Choroid plexus epithelial cell (primary cell): ENCODE data around the gene PRKCA.

Source experiments
- DNase-seq: peaks from one replicate; pipeline ENCODE4 v3.0.0-alpha.2; 2010; ENCODE audit warnings: low read depth
- H3K4me3 ChIP-seq: 2 replicates; pipeline ENCODE4 v1.5.1; 2011; ENCODE audit warnings: low read depth, mild to moderate bottlenecking, control low read depth, low read length, moderate library complexity
- TF ChIP-seq, protein P1 (sequence below): conservative IDR thresholded peaks from 2 replicates; pipeline ENCODE4 v1.5.1; 2011; ENCODE audit warnings: low read depth, mild to moderate bottlenecking, control low read depth, inconsistent platforms, low read length, moderate library complexity

Gene PRKCA

GRCh38 chr17:66351033-66351432 lies 48.6 kb downstream of the PRKCA start:
- H3K4me3 ChIP-seq, result no peak overlapping the region
- TF ChIP-seq, protein P1, sequence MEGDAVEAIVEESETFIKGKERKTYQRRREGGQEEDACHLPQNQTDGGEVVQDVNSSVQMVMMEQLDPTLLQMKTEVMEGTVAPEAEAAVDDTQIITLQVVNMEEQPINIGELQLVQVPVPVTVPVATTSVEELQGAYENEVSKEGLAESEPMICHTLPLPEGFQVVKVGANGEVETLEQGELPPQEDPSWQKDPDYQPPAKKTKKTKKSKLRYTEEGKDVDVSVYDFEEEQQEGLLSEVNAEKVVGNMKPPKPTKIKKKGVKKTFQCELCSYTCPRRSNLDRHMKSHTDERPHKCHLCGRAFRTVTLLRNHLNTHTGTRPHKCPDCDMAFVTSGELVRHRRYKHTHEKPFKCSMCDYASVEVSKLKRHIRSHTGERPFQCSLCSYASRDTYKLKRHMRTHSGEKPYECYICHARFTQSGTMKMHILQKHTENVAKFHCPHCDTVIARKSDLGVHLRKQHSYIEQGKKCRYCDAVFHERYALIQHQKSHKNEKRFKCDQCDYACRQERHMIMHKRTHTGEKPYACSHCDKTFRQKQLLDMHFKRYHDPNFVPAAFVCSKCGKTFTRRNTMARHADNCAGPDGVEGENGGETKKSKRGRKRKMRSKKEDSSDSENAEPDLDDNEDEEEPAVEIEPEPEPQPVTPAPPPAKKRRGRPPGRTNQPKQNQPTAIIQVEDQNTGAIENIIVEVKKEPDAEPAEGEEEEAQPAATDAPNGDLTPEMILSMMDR, result no peak
- DNase-seq, result no peak

DNA sequence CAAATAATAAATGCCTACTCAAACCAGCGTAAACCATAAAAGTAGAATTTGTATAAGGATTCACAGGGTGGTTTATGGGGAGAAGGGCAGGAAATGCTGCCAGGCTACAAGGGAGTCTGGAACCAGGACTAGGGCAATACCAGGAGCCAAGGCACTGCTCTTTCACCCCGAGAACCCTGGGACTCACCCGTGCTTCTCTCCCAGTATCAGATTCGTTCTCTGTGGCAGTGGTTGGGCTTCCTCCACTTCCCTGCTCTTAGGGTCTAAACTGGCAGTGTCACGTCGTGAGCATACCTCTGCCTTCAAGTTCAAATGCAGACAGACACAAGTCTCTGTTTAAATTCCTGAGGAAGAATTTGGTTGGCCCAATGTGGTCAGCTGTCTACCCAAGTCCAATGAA lies 49.3 kb downstream of the PRKCA start:
- no peak for DNase-seq

GRCh38 chr17:66353937-66354401 lies 51.6 kb downstream of the PRKCA start:
- TF ChIP-seq, protein P1, result no peak
- no peak overlapping the region for H3K4me3 ChIP-seq
- peak; percentile 55 for DNase-seq

More for the DNA sequence above, 49.3 kb downstream of the PRKCA start:
- no peak overlapping the region for H3K4me3 ChIP-seq
- TF ChIP-seq, protein P1, result no peak

DNA sequence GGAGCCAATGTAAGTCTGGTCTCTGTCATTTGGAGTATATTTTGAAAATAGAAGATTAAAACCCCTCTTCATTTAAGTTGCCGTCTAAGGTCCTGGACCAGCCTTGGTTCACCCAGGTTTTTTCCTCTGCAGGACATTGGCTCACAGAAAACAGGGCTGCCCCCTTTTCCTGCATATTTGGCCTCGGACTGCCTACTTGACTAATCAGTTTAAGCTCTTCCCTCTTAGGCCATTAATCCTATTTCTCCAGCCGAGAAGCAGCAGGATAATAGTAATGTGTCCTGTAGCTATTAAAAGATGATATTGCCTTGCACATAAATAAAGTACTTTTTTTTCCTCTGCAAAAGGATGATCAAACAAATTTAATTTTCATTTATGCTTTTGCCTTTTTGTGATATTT lies 52.1 kb downstream of the PRKCA start:
- TF ChIP-seq, protein P1, result no peak
- H3K4me3 ChIP-seq, result no peak overlapping the region
- DNase-seq, result no peak

GRCh38 chr17:66354981-66355380 lies 52.6 kb downstream of the PRKCA start:
- TF ChIP-seq, protein P1, result no peak
- peak; percentile 67 for DNase-seq
- no peak overlapping the region for H3K4me3 ChIP-seq

DNA sequence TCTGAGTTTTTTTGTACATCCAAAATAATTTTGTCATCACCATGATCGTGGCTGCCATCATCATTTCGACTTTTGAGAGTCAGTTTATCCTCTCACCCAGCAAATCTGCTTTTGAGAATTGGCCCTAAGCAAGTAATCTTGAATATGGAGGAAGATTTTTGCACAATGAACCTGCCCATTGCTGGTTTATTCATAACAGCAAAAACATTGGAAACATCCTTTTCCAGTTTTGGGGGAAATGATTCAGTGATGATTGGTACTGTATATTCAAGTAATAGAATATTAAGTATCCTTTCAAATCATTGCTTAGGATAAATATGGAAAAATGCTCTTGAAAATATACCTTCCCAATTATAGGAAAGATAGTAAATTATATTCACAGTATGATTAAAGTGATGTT lies 53.1 kb downstream of the PRKCA start:
- TF ChIP-seq, protein P1, result no peak
- no peak for DNase-seq
- H3K4me3 ChIP-seq, result no peak overlapping the region

- no peak for DNase-seq
- TF ChIP-seq, protein P1, result no peak
- no peak overlapping the region for H3K4me3 ChIP-seq
Observed at GRCh38 chr17:66357037-66357436, 54.6 kb downstream of the PRKCA start.
